ENCODE measurements around the gene ADAMTSL1. TPM values are rescaled to one million over a fixed set of nuclear protein-coding genes. Genes with fewer than 3 reads are reported as not detected.

Gene ADAMTSL1
- total RNA-seq, 1 experiment from 2014 or later: not detected

GRCh38 chr9:18526685-18527084 is 52.7 kb downstream of the ADAMTSL1 start:
- Histone ChIP-seq H3K27ac (ENCODE audit: low read length) (no peak overlapping the region), H3K4me1 (ENCODE audit: control insufficient read depth, insufficient read depth, low read length) (no peaks in the 10 kb centered on the region), H3K36me3 (ENCODE audit: control insufficient read depth, insufficient read depth, low read length) (no peaks in the 10 kb centered on the region), H3K9me3 (ENCODE audit: control insufficient read depth, insufficient read depth, low read depth, low read length) (no peaks in the 10 kb centered on the region), H3K4me3 (ENCODE audit: low read depth in 2 of 2, low read length in 2 of 2) (no peak overlapping the region), H3K27me3 (ENCODE audit: control insufficient read depth, insufficient read depth, low read length) (no peaks in the 10 kb centered on the region)
- no peak for DNase-seq (ENCODE audit: low read depth, low spot score)
- no peak for ATAC-seq
- in situ Hi-C loops (cut with HindIII; ENCODE audit: low pct_unique_long_range_greater_than_20kb, low sequenced_read_pairs): no loop called here
- ChIA-PET CTCF (no interaction called here), POLR2A (no interaction called here)
- intact Hi-C loops (cut with micrococcal nuclease; ENCODE audit: unreplicated experiment): no loop called here
- no peak for TF ChIP-seq SIN3A (IDR thresholded peaks at IDR 0.05; ENCODE audit: borderline replicate concordance, insufficient read depth, low read depth, low read length)
- no peak for TF ChIP-seq POLR2AphosphoS5 (IDR thresholded peaks at IDR 0.05; ENCODE audit: low read depth, low read length)
- BruUV-seq (replicated peaks): no TSS peak

GRCh38 chr9:18531136-18532065 is 57.4 kb downstream of the ADAMTSL1 start:
- no peaks in the 10 kb centered on the region for H3K27me3 ChIP-seq (ENCODE audit: control insufficient read depth, insufficient read depth, low read length)
- ChIA-PET POLR2A (no interaction called here), CTCF (no interaction called here)
- in situ Hi-C loops (cut with HindIII; ENCODE audit: low pct_unique_long_range_greater_than_20kb, low sequenced_read_pairs) (no loop called here), intact Hi-C loops (cut with micrococcal nuclease; ENCODE audit: unreplicated experiment) (no loop called here)
- H3K27ac ChIP-seq (ENCODE audit: low read length): no peak overlapping the region
- DNase-seq (ENCODE audit: low read depth, low spot score) (no peak), ATAC-seq (no peak)
- no peaks in the 10 kb centered on the region for H3K9me3 ChIP-seq (ENCODE audit: control insufficient read depth, insufficient read depth, low read depth, low read length)
- H3K4me1 ChIP-seq (ENCODE audit: control insufficient read depth, insufficient read depth, low read length): no peaks in the 10 kb centered on the region
- no peak overlapping the region for H3K4me3 ChIP-seq (ENCODE audit: low read depth in 2 of 2, low read length in 2 of 2)
- H3K36me3 ChIP-seq (ENCODE audit: control insufficient read depth, insufficient read depth, low read length): no peaks in the 10 kb centered on the region
- no TSS peak for BruUV-seq (replicated peaks)
- TF ChIP-seq, protein P1, sequence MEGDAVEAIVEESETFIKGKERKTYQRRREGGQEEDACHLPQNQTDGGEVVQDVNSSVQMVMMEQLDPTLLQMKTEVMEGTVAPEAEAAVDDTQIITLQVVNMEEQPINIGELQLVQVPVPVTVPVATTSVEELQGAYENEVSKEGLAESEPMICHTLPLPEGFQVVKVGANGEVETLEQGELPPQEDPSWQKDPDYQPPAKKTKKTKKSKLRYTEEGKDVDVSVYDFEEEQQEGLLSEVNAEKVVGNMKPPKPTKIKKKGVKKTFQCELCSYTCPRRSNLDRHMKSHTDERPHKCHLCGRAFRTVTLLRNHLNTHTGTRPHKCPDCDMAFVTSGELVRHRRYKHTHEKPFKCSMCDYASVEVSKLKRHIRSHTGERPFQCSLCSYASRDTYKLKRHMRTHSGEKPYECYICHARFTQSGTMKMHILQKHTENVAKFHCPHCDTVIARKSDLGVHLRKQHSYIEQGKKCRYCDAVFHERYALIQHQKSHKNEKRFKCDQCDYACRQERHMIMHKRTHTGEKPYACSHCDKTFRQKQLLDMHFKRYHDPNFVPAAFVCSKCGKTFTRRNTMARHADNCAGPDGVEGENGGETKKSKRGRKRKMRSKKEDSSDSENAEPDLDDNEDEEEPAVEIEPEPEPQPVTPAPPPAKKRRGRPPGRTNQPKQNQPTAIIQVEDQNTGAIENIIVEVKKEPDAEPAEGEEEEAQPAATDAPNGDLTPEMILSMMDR (IDR thresholded peaks at IDR 0.05): no peak
- TF ChIP-seq TCF7L2 (IDR thresholded peaks at IDR 0.05; ENCODE audit: low read depth, low read length) (no peak), SIN3A (IDR thresholded peaks at IDR 0.05; ENCODE audit: borderline replicate concordance, insufficient read depth, low read depth, low read length) (no peak), POLR2AphosphoS5 (IDR thresholded peaks at IDR 0.05; ENCODE audit: low read depth, low read length) (no peak)
- TF ChIP-seq, protein P2, sequence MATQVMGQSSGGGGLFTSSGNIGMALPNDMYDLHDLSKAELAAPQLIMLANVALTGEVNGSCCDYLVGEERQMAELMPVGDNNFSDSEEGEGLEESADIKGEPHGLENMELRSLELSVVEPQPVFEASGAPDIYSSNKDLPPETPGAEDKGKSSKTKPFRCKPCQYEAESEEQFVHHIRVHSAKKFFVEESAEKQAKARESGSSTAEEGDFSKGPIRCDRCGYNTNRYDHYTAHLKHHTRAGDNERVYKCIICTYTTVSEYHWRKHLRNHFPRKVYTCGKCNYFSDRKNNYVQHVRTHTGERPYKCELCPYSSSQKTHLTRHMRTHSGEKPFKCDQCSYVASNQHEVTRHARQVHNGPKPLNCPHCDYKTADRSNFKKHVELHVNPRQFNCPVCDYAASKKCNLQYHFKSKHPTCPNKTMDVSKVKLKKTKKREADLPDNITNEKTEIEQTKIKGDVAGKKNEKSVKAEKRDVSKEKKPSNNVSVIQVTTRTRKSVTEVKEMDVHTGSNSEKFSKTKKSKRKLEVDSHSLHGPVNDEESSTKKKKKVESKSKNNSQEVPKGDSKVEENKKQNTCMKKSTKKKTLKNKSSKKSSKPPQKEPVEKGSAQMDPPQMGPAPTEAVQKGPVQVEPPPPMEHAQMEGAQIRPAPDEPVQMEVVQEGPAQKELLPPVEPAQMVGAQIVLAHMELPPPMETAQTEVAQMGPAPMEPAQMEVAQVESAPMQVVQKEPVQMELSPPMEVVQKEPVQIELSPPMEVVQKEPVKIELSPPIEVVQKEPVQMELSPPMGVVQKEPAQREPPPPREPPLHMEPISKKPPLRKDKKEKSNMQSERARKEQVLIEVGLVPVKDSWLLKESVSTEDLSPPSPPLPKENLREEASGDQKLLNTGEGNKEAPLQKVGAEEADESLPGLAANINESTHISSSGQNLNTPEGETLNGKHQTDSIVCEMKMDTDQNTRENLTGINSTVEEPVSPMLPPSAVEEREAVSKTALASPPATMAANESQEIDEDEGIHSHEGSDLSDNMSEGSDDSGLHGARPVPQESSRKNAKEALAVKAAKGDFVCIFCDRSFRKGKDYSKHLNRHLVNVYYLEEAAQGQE (IDR thresholded peaks at IDR 0.05; ENCODE audit: insufficient read depth in 1 of 2, low read depth in 2 of 2, low read length in 1 of 2): no peak

DNA sequence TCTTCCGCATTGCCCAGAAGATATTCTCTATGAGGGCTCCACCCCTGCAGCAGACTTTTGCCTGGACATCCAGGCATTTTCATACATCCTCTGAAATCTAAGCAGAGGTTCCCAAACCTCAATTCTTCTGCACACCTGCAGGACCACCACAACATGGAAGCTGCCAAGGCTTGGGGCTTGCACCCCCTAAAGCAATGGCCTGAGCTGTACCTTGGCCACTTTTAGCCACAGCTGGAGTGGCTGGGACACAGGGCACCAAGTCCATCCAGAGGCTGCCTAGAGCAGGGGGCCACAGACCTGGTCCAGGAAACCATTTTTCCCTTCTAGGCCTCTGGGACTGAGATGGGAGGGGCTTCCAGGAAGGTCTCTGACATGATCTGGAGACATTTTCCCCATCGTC is 60.7 kb downstream of the ADAMTSL1 start:
- no peak overlapping the region for H3K4me3 ChIP-seq (ENCODE audit: low read depth in 2 of 2, low read length in 2 of 2)
- no peaks in the 10 kb centered on the region for H3K27me3 ChIP-seq (ENCODE audit: control insufficient read depth, insufficient read depth, low read length)
- in situ Hi-C loops (cut with HindIII; ENCODE audit: low pct_unique_long_range_greater_than_20kb, low sequenced_read_pairs) (no loop called here), intact Hi-C loops (cut with micrococcal nuclease; ENCODE audit: unreplicated experiment) (no loop called here)
- H3K27ac ChIP-seq (ENCODE audit: low read length): no peak overlapping the region
- H3K4me1 ChIP-seq (ENCODE audit: control insufficient read depth, insufficient read depth, low read length): no peaks in the 10 kb centered on the region
- H3K9me3 ChIP-seq (ENCODE audit: control insufficient read depth, insufficient read depth, low read depth, low read length): no peaks in the 10 kb centered on the region
- DNase-seq (ENCODE audit: low read depth, low spot score): no peak
- ChIA-PET POLR2A (no interaction called here), CTCF (no interaction called here)
- no peak for ATAC-seq
- no peak for TF ChIP-seq SIN3A (IDR thresholded peaks at IDR 0.05; ENCODE audit: borderline replicate concordance, insufficient read depth, low read depth, low read length)
- no peak for TF ChIP-seq TCF7L2 (IDR thresholded peaks at IDR 0.05; ENCODE audit: low read depth, low read length)
- TF ChIP-seq, protein P1 (IDR thresholded peaks at IDR 0.05): no peak
- no peak for TF ChIP-seq POLR2AphosphoS5 (IDR thresholded peaks at IDR 0.05; ENCODE audit: low read depth, low read length)
- TF ChIP-seq, protein P2 (IDR thresholded peaks at IDR 0.05; ENCODE audit: insufficient read depth in 1 of 2, low read depth in 2 of 2, low read length in 1 of 2): no peak
- no peaks in the 10 kb centered on the region for H3K36me3 ChIP-seq (ENCODE audit: control insufficient read depth, insufficient read depth, low read length)
- no TSS peak for BruUV-seq (replicated peaks)

All from Panc1 (cell line).